ENCODE results near the gene USP36. TPM values are rescaled to one million over a fixed set of nuclear protein-coding genes. Genes with fewer than 3 reads are reported as not detected.
A peak's percentile ranks its signal among the peaks of the same experiment; 100 is the strongest.

The USP36 gene
- total RNA-seq, 2 donors from 2014 or later: 57.1 to 62.5 TPM

DNA sequence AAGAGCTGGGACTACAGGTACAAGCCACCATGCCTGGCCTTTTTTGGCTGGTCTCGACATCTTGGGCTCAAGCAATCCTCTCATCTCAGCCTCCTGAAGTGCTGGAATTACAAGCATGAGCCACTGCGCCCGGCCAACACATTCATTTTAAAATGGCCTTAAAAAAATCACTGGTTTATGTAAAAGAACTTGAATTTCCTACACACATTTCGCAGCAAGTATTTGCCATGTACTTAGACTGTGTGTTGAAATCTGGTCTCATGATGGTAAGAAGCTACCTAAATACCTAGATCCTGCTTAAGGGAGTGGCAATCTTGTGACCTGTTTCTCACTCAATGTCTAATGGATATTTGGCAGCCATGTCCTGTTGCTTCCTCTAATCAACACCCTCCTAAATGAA is 50.1 kb downstream of the USP36 start:
- Mint-ChIP-seq H3K36me3 (ENCODE audit: low read depth) (peaks cover 27% of the 10 kb centered on the region), H3K9me3 (no peaks in the 10 kb centered on the region), H3K4me3 (no peak overlapping the region), H3K27me3 (ENCODE audit: insufficient read depth) (no peaks in the 10 kb centered on the region), H3K4me1 (peaks cover 2% of the 10 kb centered on the region), H3K27ac (peak overlapping the region; percentile 53)
- Histone ChIP-seq H3K27ac (ENCODE audit: low read depth, low read length) (no peak overlapping the region), H3K4me1 (ENCODE audit: control insufficient read depth, insufficient read depth, low read length) (no peaks in the 10 kb centered on the region), H3K36me3 (ENCODE audit: control insufficient read depth, insufficient read depth, low read length) (peaks cover 14% of the 10 kb centered on the region), H3K27me3 (ENCODE audit: control insufficient read depth, insufficient read depth, low read length, poor library complexity, severe bottlenecking) (no peaks in the 10 kb centered on the region), H3K4me3 (ENCODE audit: low read length) (no peak overlapping the region), H3K9ac (ENCODE audit: extremely low read depth, low read length, poor library complexity, severe bottlenecking) (no peak overlapping the region), H3K9me3 (ENCODE audit: control insufficient read depth, low read length) (no peaks in the 10 kb centered on the region)
- no peak for TF ChIP-seq CTCF (conservative IDR thresholded peaks at IDR 0.05)
- 96 to 100% methylated on average over 2 to 4 of the region's 4 CpGs for WGBS, 2 experiments (ENCODE audit: insufficient coverage in 1 of 2, insufficient read length in 1 of 2)
- no peak for DNase-seq

GRCh38 chr17:78789663-78790181 is 50.9 kb downstream of the USP36 start:
- no peak for DNase-seq
- Mint-ChIP-seq H3K4me1 (peaks cover 4% of the 10 kb centered on the region), H3K9me3 (no peaks in the 10 kb centered on the region), H3K4me3 (no peak overlapping the region), H3K27me3 (ENCODE audit: insufficient read depth) (no peaks in the 10 kb centered on the region), H3K36me3 (ENCODE audit: low read depth) (peaks cover 21% of the 10 kb centered on the region), H3K27ac (no peak overlapping the region)
- Histone ChIP-seq H3K36me3 (ENCODE audit: control insufficient read depth, insufficient read depth, low read length) (peaks cover 8% of the 10 kb centered on the region), H3K9me3 (ENCODE audit: control insufficient read depth, low read length) (no peaks in the 10 kb centered on the region), H3K4me3 (ENCODE audit: low read length) (no peak overlapping the region), H3K27me3 (ENCODE audit: control insufficient read depth, insufficient read depth, low read length, poor library complexity, severe bottlenecking) (no peaks in the 10 kb centered on the region), H3K27ac (ENCODE audit: low read depth, low read length) (no peak overlapping the region), H3K4me1 (ENCODE audit: control insufficient read depth, insufficient read depth, low read length) (no peaks in the 10 kb centered on the region), H3K9ac (ENCODE audit: extremely low read depth, low read length, poor library complexity, severe bottlenecking) (no peak overlapping the region)
- no peak for TF ChIP-seq CTCF (conservative IDR thresholded peaks at IDR 0.05)
- 87 to 95% methylated on average over 10 to 14 of the region's 14 CpGs for WGBS, 2 experiments (ENCODE audit: insufficient coverage in 1 of 2, insufficient read length in 1 of 2)

GRCh38 chr17:78789149-78789662 is 51.4 kb downstream of the USP36 start:
- Histone ChIP-seq H3K4me3 (ENCODE audit: low read length) (no peak overlapping the region), H3K9ac (ENCODE audit: extremely low read depth, low read length, poor library complexity, severe bottlenecking) (no peak overlapping the region), H3K36me3 (ENCODE audit: control insufficient read depth, insufficient read depth, low read length) (peaks cover 8% of the 10 kb centered on the region), H3K9me3 (ENCODE audit: control insufficient read depth, low read length) (no peaks in the 10 kb centered on the region), H3K27ac (ENCODE audit: low read depth, low read length) (no peak overlapping the region), H3K4me1 (ENCODE audit: control insufficient read depth, insufficient read depth, low read length) (no peaks in the 10 kb centered on the region), H3K27me3 (ENCODE audit: control insufficient read depth, insufficient read depth, low read length, poor library complexity, severe bottlenecking) (no peaks in the 10 kb centered on the region)
- H3K27ac Mint-ChIP-seq: no peak overlapping the region
- H3K9me3 Mint-ChIP-seq: no peaks in the 10 kb centered on the region
- H3K4me1 Mint-ChIP-seq: peaks cover 4% of the 10 kb centered on the region
- H3K36me3 Mint-ChIP-seq (ENCODE audit: low read depth): peaks cover 17% of the 10 kb centered on the region
- no peak for DNase-seq
- 100% methylated on average over 5 of the region's 5 CpGs; no CpG with 5 or more reads in 1 of the 2 experiments for WGBS, 2 experiments (ENCODE audit: insufficient coverage in 1 of 2, insufficient read length in 1 of 2)
- H3K4me3 Mint-ChIP-seq: no peak overlapping the region
- TF ChIP-seq CTCF (conservative IDR thresholded peaks at IDR 0.05): no peak
- no peaks in the 10 kb centered on the region for H3K27me3 Mint-ChIP-seq (ENCODE audit: insufficient read depth)
